Hindlimb muscle (tissue), 1 donor: ENCODE data around the gene TP53BP2. TPM values are rescaled to one million over a fixed set of nuclear protein-coding genes. Genes with fewer than 3 reads are reported as not detected.

Experiments used
- DNase-seq: peaks from one replicate; pipeline ENCODE4 v3.0.0-alpha.2; 2013
- polyA plus RNA-seq: library from polyadenylated mRNA; unstranded; fragments of 120-200 nt; gene quantifications from one replicate; pipeline ENCODE4 v1.2.1, GENCODE V29; 2013; ENCODE audit not compliant: insufficient read length

Gene TP53BP2
- polyA plus RNA-seq, 1 donor = 33.6 TPM

DNA sequence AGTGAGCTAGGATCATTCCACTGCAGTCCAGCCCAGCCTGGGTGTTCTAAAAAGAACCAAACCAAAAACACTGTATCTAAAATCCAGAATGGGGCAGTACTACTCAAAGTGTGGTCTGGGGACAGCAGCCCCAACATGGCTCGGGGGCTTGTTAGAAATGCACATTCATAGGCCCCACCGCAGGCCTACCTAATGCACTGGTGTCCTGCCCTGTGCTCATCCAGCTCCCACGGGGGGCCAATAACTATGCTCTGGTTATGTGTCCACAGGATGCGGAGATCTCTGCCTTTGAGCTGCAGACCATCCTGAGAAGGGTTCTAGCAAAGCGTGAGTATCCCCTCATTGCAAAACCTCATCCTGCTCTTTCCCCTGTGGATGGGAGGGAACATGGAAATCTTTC, 81.9 kb downstream of the TP53BP2 start:
- no peak for DNase-seq

DNA sequence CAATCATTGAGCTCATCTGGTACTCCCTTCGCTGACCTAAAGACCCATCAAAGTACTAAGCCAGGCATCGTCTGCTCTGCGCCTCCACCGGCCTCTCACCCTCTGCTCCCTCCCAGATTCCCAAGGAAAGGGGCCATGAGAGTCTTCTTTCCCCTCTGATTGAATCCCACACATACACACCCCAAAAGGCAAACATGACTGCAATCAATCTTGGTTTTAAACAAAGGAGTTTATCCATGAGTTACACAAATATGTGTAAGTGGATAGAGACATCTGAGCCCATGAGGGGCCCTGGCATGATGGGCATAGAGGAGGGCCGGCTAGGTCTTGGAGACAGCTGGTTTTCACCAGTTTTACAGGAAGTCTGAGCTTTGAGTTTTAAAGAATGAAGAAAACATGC, 82.5 kb downstream of the TP53BP2 start:
- no peak for DNase-seq

DNA sequence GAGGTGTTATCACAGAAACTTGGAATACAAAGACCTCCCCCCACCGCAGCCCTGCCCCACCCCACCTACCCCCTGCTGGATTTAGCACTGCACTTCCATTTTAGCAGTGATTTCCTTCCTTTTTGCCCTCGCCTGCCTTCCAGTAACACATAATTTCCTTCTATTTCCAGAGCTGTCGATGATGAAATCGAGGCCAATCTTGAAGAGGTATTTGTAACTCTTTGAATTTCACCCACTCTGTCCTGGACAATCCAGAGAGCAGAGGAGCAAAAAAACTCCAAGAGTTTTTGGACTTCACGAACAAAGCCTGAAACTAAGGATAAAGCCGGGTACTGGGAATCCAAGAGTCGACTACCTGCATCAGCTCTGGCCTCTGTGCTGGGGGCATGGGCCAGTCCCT, 84.3 kb downstream of the TP53BP2 start:
- DNase-seq = no peak

DNA sequence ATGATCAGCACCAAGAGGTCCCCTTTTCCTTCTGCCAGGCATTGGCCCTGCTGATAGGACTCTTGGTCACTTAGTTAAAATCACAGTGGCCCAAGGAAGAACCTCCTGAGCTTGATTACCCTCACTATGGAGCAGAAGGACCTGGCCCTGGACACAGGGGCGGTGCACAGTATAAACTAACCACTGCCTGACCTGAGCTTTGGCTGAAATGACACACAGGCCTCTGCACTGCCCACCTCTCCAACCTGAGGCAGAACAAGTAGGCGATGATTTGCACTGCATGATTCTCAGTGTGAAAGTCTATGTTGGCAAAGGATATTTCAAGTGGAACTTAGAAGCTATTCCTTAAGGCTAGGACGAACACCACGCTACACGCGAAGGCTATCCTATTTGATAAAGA, 84.9 kb downstream of the TP53BP2 start:
- no peak for DNase-seq

DNA sequence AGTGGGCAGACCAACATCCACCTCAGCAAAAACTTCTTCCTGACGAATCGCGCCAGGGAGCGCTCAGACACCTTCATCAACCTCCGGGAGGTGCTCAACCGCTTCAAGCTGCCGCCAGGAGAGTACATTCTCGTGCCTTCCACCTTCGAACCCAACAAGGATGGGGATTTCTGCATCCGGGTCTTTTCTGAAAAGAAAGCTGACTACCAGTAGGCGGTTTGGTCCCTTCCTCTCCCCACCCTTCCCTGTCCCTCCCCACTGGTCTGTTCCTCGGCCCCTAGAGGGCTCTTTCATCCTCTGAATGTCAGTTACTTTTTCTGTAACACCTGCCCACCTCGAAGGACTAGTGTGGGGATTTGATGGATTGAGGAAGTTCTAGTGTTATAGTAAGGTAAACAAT, 86.5 kb downstream of the TP53BP2 start:
- no peak for DNase-seq

DNA sequence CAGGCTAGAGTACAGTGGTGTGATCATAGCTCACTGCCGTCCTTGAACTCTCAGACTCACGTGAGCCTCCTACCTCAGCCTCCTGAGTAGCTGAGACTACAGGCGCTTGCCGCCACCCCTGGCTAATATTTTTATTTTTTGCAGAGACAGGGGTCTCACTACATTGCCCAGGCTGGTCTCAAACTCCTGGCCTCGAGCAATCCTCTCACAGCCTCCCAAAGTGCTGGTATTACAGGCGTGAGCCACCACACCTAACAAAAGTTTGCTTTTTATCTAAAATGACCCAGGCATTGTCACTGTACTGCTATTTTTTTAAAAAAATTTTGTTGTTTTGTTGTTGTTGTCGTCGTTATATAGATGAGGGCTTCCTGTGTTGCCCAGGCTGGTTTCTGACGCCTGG, 87.0 kb downstream of the TP53BP2 start:
- DNase-seq = no peak

DNA sequence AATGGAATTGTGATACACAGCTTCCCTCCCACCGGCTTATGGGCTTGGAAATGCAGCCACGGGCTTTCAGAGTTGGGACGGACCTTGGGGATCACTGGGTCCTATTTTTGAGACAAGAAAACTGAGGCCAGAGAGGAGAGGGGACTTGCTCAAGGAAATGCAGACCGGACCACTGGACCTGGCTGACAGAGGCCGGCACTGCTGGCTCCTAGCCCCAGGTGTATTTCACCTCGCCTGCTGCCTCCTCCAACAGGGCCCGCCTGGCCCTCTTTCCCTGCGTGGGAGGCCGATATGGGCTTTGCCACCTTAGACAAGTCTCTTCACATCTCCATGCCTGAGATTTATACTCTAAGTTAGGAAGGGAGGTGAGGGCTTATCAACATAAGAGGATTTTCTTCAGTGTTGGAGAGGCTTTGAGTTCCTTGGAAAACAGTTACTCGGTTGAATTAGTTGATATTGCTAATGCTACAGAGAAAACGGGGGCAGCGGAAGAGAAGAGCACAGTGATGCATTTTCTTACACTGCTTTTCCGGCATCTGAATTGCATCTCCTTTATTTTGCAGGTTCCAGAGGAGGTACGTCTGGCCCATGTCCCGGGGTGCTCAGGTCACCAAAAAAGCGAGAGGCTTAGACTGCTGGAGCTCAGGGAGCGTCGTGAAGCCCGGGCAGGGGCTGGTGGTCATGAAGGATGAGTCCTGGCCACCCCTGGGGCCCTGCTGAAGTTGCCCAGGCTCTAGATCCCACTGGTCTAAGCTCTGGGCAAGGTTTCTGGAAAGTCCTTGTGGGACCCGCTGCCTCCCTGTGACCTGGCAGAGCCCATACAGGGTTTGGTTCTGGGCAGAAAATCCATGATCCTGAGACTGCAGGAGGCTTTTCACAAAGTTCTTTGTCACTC, 88.7 kb downstream of the TP53BP2 start:
- no peak for DNase-seq

DNA sequence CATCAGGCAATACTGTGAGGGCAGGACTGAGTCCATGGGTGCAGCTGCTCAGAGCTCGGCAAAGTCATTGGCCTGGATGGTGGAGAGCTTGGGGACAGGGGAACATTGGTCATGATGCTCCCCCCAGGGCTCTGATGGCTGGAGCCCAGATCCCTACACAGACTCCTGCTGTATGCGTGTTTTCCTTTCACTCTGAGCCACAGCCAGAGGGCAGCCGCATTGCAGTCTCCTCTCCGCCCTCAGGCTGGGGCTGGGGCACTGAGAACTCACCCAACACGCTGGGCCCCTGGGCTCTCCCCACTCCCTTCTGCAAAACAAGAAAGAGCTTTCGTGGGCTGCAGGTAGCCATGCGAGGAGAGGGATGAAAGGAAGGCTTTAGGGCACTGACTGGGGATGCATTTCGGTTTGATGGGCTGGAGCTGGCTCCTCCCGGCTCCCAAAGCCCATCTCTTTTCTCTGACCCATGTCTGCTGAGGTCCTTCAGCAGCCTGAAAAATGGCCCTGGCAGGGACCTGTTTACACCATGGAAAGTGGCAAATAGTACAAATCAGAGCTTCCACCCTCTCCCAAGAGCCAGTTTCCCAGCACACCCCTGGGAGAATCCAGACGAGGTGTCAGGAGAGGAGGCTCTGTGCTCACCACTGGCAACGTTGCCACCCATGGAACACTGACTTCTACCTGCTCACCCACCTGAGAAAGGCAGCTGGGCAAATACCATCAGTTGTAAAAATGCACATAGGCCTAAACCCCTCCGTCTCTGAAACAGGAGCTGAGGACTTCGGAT, 89.6 kb downstream of the TP53BP2 start:
- DNase-seq = no peak

DNA sequence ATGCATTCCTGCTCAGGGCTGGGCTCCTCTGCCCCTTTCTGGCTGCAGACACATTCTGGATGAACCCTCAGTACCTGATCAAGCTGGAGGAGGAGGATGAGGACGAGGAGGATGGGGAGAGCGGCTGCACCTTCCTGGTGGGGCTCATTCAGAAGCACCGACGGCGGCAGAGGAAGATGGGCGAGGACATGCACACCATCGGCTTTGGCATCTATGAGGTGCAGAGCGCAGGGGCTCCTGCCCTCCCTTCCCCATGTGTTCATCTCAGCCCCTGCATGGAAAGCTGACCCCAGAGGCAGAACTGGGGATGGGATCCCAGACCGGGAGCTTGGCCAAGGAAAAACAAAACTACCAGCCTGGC, 90.3 kb downstream of the TP53BP2 start:
- DNase-seq = no peak

DNA sequence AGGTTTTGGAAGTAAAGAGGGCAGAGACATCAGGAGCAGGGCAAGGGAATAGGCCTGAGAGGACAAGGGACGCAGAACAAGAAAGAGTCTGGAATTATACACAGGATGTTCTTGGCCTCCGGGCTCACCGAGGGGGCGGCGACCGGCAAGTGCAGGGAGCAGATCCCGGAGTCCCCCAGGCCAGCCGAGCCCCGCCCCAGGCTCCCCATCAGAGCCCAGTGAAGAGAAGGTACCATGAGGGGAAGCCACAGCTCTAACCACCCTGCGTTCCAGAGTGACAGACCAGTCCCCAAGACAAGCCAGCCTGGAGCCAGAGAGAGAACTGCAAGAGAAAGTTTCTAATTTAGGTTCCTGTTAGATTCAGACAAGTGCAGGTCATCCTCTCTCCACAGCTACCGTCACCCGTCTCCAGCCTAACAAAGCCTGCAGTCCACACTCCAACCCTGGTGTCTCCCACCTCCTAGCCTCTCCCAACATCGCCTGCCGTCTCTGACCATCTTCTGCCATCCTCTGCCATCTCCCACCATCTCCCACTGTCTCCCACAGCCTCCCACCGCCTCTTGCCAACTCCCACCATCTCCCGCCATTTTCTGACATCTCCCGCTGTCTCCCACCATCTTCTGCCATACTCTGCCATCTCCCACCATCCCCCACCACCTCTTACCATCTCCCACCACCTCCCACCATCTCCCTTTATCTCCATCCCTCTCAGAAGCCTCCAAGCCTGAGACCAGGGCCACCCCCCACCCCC, 90.9 kb downstream of the TP53BP2 start:
- no peak for DNase-seq

DNA sequence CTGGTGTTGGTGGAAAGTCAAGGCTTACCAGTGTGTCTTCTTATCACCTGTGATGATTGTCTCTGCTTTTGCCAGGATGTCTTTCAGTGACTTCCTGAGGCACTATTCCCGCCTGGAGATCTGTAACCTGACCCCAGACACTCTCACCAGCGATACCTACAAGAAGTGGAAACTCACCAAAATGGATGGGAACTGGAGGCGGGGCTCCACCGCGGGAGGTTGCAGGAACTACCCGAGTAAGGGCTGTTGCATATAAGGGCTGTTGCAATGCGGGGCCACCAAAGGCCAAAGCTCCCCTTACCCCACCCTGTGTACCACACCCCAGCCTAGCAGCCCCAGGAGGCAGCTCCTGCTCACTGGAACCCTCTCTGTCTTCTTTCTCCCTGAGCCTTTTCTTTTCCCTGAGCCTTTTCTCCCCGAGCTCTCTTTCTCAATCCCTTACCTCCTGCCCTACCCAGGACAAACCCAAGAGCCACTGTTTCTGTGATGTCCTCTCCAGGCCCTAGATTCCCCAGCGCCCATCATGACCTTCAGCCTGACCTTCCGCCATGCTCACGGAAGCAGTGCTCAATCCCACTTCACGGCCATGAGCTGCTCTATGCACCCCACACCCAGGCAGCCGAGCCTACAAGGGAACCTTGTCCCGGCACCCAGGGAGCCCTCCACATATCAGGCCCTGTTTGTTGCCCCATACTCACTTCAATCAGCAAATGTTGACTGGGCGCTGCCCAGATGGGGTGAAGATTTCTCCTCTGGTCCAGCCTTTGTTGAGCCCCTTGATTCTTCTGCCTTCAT, 92.8 kb downstream of the TP53BP2 start:
- DNase-seq = no peak

DNA sequence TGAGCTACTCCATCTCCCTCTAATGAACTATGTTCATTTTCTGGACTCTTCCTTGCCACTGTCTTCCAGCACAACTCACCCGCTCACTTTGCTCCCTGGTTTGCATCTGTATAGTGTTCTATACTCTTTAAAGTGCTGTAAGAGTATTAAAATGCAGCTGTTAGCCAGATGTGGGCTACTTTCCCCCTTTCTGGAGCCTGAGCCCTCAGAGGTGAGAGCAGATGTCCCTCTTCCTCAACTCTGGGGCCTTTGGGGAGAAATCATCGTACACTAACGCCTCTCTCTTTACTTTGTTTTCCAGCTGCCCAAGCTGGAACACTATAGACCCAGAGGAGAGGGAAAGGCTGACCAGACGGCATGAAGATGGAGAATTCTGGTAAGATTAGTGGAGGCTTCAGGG, 94.1 kb downstream of the TP53BP2 start:
- no peak for DNase-seq

DNA sequence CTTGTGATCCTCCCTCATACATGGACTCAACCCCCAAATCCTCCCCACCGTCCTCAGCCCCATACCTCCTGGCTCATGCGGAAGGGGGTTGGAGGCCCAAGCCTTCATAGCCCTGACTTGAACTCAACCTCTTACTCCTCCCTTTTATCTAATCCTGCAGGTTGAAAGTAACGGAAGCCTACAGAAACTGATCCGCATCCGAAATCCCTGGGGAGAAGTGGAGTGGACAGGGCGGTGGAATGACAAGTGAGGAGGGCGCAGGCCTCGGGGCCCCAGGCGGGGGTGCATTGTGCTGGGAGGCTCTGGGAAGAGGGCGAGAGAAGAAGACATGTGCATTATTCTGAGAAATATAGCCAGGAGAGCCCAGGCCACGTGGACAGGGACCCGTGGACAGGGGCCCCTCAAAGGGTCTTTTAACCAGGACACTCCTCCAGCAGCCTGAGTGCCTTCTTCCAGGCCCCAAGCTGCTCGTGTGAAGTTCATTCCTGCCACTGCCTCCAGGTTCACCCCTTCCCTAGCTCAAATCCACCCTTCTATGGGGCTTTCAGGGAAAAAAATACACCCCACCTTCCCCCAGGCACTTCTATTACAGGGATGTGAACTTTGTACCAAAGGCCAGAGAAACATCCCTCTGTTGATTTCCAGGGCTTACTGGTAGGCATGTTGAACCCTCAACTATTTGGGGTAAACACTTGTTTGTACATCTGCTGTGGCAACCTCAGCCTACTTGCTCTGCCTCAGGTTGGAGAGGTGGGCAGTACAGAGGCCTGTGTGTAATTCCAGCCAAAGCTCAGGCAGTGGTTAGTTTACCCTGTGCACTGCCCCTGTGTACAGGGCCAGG, 94.8 kb downstream of the TP53BP2 start:
- DNase-seq = no peak

DNA sequence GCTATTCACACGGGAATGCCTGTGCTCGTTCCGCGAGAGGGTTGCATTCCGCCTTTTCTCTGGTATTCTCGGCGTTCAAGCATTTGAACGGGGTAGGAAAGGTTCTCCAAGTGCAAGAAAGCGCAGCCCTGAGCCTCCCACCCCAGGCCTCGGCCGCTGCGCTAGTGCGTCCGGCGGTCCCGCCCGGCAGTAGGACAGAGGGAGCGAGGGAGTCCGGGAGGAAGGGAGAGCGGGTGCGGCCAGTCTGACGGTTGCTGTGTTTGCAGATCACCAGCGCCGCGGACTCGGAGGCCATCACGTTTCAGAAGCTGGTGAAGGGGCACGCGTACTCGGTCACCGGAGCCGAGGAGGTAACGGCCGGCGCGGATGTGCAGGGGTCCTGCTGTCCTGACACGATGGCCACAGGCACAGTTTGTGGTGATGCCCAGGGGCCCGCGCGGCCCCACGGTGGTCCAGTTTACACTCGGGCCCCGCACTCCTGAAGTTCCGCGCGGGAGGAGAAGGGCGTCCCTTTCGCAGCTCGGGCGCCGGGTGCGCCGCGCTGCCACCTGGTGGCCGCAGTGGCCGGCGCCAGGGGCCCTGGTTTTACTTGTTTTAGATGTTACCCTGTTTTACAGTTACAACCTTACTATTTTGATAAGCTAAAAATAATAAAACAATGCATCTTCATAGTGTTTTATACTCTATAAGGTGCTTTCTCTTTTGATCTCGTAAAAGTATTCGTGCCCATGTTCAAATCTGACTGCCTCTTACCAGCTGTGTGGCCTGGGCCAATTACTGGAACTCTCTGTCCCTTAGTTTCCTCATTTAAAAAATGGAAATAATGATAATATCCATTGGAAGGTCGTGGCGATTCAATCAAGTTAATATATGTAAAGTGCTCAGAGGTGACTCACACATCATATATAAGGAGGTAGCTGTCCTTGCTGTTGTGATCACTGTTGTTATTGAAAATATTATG, 96.7 kb downstream of the TP53BP2 start:
- DNase-seq = peak; percentile 83

DNA sequence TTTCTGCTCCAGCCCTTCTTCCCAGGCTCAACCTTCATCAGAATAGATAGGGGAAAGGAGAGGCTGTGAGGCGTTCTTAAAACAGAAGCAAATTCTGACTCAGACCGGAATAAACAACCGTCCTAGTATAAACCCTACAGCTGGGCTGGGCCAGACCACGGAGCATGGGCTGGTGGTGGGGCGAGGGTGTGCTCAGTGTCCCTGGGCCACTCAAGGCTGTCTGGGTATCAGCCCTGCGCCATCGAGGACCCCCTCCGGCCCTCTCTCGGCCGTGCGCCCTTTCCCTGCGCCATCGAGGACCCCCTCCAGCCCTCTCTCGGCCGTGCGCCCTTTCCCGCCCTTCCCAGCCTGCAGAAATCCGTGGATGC, 97.4 kb downstream of the TP53BP2 start:
- DNase-seq = no peak

DNA sequence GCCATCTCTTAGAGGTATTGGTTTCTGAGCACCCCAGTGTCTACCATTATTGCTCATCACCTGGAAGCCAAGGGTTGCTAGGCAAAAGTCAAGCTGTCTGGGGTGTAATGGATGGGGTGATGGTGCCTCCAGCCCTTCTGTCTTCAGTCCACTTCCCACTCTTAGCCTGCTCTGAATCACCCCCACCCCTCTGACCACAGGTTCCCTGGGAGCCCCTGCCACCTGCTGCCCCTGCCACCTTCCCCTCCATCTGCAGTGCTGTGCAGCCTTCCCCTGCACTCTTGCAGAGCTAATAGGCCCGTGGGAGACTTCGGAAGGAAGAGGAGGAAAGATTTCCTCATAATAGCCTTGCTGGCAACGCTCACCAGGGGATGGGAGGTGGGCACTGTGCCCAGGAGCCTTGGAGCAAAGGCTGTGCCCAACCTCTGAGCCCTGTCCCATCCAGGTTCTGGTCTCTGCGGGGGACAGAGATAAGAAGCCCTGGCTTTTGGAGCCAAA, 97.9 kb downstream of the TP53BP2 start:
- DNase-seq = no peak

DNA sequence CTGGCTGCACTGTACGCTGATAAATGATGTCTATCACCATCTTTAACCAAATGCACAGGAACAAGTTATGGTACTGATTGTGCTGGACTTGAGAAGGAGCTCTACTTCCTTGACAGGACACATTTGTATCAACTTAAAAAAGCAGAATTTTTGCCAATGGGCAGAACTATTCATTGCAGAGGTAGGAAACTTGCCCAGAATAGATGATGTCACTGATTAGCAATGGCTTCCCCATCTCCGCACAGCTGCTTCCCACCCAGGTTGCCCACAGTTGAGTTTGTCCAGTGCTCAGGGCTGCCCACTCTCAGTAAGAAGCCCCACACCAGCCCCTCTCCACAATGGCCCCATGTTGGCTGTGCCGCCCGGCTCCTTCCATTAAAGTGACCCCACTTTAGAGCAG, 100.0 kb downstream of the TP53BP2 start:
- no peak for DNase-seq

DNA sequence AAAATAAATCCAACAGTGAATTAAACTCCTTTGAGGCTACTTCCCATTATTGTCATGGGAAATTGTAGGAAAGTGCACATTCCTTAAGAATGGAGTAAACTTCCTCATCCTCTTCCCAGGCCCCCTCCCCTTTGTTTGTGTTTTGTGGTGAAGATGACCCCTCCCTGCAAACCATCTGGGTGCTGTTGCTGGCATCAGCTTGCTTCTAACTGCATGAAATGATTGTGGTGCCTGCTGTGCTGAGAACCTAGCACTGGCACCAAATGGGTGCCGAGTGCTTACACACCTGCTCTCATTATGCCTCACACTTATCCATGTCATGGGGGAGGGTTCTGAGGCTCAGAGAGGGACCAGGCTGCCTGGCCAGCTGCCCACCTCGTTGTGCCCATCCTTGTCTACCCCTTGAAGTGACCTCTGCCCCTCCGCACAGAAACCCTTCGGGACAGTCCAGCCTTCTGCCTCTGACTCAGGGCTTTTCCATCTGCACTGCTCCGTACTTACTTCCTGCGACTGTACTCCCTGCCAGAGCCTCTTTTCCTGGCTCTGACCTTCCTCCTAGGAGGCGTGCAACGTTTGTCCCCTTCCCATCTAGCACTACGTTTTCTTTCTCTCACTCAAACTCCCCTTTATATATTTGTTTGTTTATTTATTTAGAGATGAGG, 102.8 kb downstream of the TP53BP2 start:
- no peak for DNase-seq

DNA sequence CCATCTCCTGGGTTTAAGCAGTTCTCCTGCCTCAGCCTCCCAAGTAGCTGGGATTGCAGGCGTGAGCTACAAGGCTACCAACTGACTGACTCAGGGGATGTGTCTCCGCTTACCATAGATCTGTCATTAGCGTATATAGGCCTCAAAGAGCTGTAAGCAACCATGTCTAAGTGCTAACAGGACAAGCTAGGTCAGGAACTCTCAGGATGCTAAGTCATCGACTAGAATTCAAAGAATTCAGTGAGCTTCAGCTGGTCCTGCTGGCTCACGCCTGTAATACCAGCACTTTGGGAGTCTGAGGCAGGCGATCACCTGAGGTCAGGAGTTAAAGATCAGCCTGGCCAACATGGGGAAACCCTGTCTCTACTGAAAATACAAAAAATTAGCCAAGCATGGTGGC, 103.9 kb downstream of the TP53BP2 start:
- no peak for DNase-seq
